GM12801 (cell line): Measurements from ENCODE around the gene LAMTOR2.

Source experiments
- TF ChIP-seq, protein P1 (sequence below): IDR thresholded peaks from one replicate; pipeline ENCODE4 v1.5.1; 2011; ENCODE audit warnings: control low read depth; ENCODE audit not compliant: insufficient read length; ENCODE audit errors: extremely low read depth

The LAMTOR2 gene

DNA sequence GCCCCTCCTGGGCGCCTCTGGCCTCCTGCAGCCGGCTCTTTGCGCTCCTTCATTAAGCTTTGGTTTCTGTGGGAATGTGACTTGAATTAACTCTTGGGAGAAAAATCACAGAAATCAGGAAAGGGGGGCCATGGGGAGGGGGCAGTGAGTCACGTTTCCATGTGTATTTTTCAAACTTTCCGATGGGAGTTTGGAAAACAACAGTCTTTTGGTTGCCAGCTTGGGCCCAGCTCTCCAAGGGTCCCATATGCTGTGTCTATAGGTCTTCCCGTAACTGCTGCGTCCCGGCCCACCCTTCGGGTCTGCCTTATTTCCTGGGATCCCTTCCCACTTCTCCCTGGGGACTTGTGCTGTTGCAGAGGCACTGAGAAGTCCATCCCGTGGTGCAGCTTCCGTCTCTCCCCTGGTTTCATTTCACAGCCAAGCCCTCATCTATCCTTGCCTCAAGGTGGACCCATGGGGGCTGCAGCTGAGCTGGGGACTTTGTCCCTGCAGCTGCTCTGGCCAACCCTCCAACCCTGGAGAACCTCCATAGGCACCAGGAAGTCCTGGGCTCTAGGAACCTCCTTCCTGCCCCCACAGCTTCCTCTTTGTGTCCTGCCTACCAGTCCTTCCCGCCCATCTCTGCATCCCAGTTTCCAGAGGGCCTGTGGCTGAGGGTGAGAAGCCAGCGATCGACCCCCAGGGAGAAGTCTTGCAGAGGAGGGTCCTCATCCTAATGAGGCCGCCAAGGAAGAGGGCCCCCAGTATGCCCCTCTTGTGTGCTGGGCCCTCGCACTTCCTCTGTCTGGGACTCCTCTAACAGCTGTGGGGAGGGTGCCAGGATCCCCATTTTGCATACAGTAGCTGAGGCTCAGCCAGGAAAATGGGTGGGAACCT, 48.3 kb downstream of the LAMTOR2 start:
- TF ChIP-seq, protein P1, sequence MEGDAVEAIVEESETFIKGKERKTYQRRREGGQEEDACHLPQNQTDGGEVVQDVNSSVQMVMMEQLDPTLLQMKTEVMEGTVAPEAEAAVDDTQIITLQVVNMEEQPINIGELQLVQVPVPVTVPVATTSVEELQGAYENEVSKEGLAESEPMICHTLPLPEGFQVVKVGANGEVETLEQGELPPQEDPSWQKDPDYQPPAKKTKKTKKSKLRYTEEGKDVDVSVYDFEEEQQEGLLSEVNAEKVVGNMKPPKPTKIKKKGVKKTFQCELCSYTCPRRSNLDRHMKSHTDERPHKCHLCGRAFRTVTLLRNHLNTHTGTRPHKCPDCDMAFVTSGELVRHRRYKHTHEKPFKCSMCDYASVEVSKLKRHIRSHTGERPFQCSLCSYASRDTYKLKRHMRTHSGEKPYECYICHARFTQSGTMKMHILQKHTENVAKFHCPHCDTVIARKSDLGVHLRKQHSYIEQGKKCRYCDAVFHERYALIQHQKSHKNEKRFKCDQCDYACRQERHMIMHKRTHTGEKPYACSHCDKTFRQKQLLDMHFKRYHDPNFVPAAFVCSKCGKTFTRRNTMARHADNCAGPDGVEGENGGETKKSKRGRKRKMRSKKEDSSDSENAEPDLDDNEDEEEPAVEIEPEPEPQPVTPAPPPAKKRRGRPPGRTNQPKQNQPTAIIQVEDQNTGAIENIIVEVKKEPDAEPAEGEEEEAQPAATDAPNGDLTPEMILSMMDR = no peak

DNA sequence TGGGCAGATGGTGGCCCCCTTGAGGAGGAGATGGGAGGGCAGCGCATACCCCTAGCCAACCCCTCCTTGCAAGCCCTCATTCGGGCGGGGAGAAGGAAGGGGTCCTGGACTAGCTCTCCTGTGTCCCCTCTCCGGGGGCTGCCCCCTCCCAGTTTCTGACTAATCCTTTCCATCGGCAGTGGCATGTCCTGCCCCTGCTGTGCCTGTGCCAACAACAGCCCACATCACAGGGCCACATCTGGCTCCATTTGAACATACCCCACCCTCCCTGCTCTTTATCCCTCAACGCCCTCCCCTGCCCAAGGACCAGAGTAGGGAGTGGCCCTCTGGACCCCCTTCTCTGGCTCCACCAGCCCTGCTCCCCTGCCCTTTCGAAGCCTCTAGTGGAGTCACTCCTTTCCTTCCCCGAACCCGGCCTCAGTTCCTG, 49.0 kb downstream of the LAMTOR2 start:
- TF ChIP-seq, protein P1 = no peak

DNA sequence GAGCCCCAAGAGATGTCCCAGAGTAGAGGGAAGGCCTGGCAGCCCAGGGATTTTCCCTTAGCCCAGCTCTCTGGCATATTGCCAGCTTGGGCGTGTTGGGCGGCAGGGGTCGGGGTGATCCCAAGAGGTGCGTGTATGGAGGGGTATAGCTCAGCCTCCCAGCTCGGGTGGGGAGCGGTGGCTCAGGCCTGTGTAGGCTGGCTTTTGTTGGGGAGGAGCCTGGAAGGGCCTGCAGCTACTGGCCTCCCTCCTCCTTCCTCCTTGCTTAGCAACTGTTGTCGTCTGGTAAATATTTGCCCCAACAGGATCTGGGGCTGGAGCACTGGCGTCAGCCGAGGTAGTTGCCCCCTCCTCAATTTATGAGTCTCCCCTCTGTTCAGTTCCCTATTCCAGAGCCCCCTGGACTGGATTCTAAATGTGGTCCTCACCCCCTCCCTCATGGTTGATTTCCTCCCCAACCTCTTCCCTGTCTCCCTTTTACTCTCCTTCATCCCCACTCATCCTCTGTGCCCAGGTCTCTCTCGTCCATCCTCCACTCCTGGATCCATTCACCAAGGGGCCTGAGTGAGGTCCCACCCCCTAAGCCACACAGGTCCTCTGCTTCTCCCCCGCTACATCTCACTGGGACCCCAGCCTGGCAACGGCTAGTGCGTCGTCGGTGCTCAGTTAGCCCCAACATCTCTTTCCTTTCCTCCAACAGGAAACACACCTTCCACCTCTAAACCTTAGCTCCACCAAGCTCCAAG, 49.7 kb downstream of the LAMTOR2 start:
- TF ChIP-seq, protein P1 = no peak

DNA sequence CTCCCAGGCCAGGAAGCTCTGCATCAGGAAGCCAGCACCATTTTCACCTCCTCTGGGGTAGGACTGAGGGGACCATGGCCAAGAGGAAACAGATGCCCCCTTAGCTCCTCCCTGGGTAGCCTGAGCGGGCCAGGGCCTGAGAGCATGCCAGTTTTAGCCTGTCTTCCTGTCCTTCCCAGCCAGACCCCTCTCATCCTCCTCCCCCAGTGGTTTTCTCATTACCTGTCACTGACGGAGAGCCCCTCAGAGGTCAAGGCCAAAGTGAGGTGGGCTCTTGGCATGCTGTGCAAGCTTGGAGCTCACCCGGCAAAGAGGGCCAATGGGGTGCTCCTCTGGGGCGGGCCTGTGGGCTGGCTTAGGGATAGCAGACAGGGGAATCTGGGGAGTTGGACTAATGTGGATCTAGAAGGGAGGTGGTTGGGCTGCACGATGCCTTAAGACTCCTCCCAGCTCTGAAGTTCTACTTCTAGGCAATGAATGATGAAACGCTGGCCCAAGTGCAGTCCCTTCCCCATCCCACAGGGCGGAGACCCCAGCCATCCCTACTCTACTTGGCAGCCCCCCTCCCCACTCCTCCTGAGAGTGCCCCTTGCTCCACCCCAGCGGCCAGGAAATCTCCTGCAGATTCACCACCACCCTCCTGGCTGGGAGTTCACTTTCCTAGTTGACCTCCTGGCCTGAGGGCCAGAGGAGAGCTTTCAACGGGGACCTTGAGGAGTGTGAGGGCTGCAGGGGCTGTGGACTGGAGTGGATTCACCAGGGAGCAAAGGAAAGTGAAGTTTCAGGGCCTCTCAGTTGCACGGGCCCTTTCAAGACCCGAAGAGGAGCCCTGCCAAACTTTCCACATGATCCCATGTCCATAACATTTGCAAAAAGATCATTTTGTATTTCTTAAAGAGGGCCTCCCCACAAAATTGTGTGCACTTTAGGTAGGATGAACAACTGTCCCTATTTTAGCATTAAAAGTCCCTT, 50.6 kb downstream of the LAMTOR2 start:
- TF ChIP-seq, protein P1 = no peak

DNA sequence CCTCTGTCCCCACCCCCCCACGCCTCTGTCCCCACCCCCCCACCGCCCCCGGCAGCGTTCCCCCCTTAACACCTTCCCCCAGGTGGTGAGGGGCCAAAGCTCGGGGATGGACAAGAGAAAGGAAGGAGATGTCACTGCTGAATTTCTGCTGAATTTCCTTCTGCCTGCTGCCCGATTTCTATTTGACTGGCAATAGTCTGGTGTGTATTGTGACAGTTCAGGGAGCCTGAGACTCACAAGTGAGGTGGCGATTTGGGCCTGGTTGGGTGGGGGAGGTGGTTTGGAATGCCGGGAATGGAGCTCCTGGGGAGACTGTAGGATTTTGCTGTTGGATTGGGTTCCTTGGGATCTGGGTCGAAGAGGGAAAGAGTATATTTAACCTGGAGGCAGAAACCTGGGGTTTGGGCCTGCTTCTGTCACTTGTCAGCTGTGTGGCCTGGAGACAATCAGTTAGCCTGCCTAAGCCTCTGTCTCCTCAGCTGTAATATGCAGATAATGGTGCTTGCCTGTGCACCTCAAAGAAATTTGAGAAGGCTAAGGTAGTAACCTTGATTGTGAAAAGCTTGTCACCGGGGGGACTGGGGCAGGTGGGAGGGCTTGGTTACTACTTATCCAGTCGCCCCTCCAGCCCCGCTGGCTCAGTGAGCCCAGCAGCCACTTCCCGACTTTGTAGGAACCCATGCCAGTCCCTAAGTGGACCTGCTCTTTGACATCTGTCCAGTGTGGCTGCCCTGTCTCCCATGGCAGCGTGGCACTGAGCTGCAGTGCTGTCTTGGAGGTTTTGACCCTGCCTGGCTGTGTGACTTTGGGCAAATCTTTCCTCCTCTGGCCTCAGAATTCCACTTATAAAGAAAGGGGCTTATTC, 52.3 kb downstream of the LAMTOR2 start:
- TF ChIP-seq, protein P1 = no peak

DNA sequence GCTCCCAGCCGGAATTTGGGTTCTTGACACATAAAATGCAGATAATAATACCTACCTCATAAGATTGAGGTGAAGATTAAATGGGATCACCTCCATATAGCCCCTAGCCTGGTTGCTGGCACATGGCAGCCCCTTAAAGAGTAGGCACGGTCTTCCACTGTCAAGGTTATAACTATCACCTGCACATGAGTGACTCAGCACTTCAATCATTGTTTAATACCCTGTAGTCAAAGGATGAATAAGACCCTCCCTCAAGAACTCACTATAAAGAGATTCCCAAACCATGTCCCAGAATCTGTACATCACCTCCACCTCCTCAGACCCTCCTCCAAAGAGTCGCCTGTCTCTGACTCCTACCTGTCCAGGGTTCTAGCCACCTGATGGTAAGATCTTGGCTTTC, 53.5 kb downstream of the LAMTOR2 start:
- TF ChIP-seq, protein P1 = no peak
